HepG2 (cell line): Measurements from ENCODE around the gene AGAP3. TPM values are rescaled to one million over a fixed set of nuclear protein-coding genes. Genes with fewer than 3 reads are reported as not detected.

ENCODE experiments used
- ADNP ChIP-seq: sonication (generic); formaldehyde crosslinking; IDR thresholded peaks from 2 replicates; pipeline ENCODE4 v1.4.0; 2020; ENCODE audit warnings: missing genetic modification reagents
- AHR ChIP-seq: IDR thresholded peaks from 2 replicates; pipeline ENCODE4 v1.6.1; 2018; ENCODE audit warnings: missing genetic modification reagents, missing compliant biosample characterization
- ARHGAP35 ChIP-seq: sonication (generic); formaldehyde crosslinking; IDR thresholded peaks from 2 replicates; pipeline ENCODE4 v1.9.0; 2022; ENCODE audit warnings: mild to moderate bottlenecking, inconsistent platforms, moderate library complexity, missing genetic modification reagents, borderline replicate concordance
- BRD4 ChIP-seq: sonication (generic); formaldehyde crosslinking; IDR thresholded peaks from 2 replicates; pipeline ENCODE4 v1.4.0; 2020; ENCODE audit warnings: missing genetic modification reagents
- EEA1 ChIP-seq: sonication (generic); formaldehyde crosslinking; IDR thresholded peaks from 2 replicates; pipeline ENCODE4 v1.5.1; 2020; ENCODE audit warnings: mild to moderate bottlenecking, missing genetic modification reagents, borderline replicate concordance
- GPBP1L1 ChIP-seq: sonication (generic); formaldehyde crosslinking; IDR thresholded peaks from 2 replicates; pipeline ENCODE4 v1.5.0; 2020; ENCODE audit warnings: mild to moderate bottlenecking, missing genetic modification reagents
- GZF1 ChIP-seq: sonication (generic); formaldehyde crosslinking; IDR thresholded peaks from 2 replicates; pipeline ENCODE4 v1.5.1; 2020; ENCODE audit warnings: mild to moderate bottlenecking, missing genetic modification reagents
- HMG20B ChIP-seq: conservative IDR thresholded peaks from 2 replicates; pipeline ENCODE4 v1.6.1; 2016; ENCODE audit warnings: missing genetic modification reagents, missing compliant biosample characterization
- KAT7 ChIP-seq: IDR thresholded peaks from 2 replicates; pipeline ENCODE4 v1.6.1; 2018; ENCODE audit warnings: borderline replicate concordance, missing compliant biosample characterization
- MIXL1 ChIP-seq: IDR thresholded peaks from 2 replicates; pipeline ENCODE4 v1.6.1; 2016
- RELA ChIP-seq: sonication (generic); formaldehyde crosslinking; IDR thresholded peaks from 2 replicates; pipeline ENCODE4 v1.4.0; 2020; ENCODE audit warnings: missing genetic modification reagents
- RFX5 ChIP-seq: IDR thresholded peaks from 2 replicates; pipeline ENCODE4 v1.6.1; 2011; ENCODE audit warnings: low read depth, low read length, improper control_type of control experiment
- SATB2 ChIP-seq: sonication (generic); formaldehyde crosslinking; IDR thresholded peaks from 2 replicates; pipeline ENCODE4 v1.5.0; 2020; ENCODE audit warnings: missing genetic modification reagents
- SIX4 ChIP-seq: sonication (generic); formaldehyde crosslinking; IDR thresholded peaks from 2 replicates; pipeline ENCODE4 v1.4.0; 2020; ENCODE audit warnings: missing genetic modification reagents
- SNAPC2 ChIP-seq: sonication (generic); formaldehyde crosslinking; IDR thresholded peaks from 2 replicates; pipeline ENCODE4 v1.8.1; 2022; ENCODE audit warnings: mild to moderate bottlenecking, missing genetic modification reagents
- TEAD2 ChIP-seq: sonication (generic); formaldehyde crosslinking; IDR thresholded peaks from 2 replicates; pipeline ENCODE4 v1.9.0; 2021; ENCODE audit warnings: missing genetic modification reagents
- ZBTB20 ChIP-seq: sonication (generic); formaldehyde crosslinking; IDR thresholded peaks from 2 replicates; pipeline ENCODE4 v1.8.1; 2023; ENCODE audit warnings: missing genetic modification reagents, low read depth, mild to moderate bottlenecking, borderline replicate concordance
- ZNF280D ChIP-seq: sonication (generic); formaldehyde crosslinking; IDR thresholded peaks from 2 replicates; pipeline ENCODE4 v1.5.1; 2020; ENCODE audit warnings: mild to moderate bottlenecking, missing genetic modification reagents
- ZNF33A ChIP-seq: sonication (generic); formaldehyde crosslinking; IDR thresholded peaks from 2 replicates; pipeline ENCODE4 v1.5.1; 2020; ENCODE audit warnings: missing genetic modification reagents, mild to moderate bottlenecking, moderate library complexity, borderline replicate concordance
- ZNF446 ChIP-seq: sonication (generic); formaldehyde crosslinking; IDR thresholded peaks from 2 replicates; pipeline ENCODE4 v1.5.0; 2020; ENCODE audit warnings: mild to moderate bottlenecking, missing genetic modification reagents
- ZNF512B ChIP-seq: sonication (generic); formaldehyde crosslinking; IDR thresholded peaks from 2 replicates; pipeline ENCODE4 v1.5.1; 2020; ENCODE audit warnings: missing genetic modification reagents, mild to moderate bottlenecking, borderline replicate concordance
- ZNF577 ChIP-seq: sonication (generic); formaldehyde crosslinking; IDR thresholded peaks from 2 replicates; pipeline ENCODE4 v1.4.0; 2020; ENCODE audit warnings: mild to moderate bottlenecking, low read depth, missing genetic modification reagents, borderline replicate concordance
- ZNF784 ChIP-seq: sonication (generic); formaldehyde crosslinking; IDR thresholded peaks from 2 replicates; pipeline ENCODE4 v1.5.1; 2020; ENCODE audit warnings: missing genetic modification reagents, mild to moderate bottlenecking, borderline replicate concordance
- polyA plus RNA-seq, 8 experiments: library from polyadenylated mRNA; depleted of rRNA in 3 of 8; stranded (reverse) in 7 of 8; unstranded in 1 of 8; fragments of >200 nt; fragmentation: Illumina TruSeq in 4 of 8; extraction: Trizol in 4 of 8; gene quantifications; 2 replicates each; pipeline versions ENCODE4 v1.2.1 to v1.2.3, GENCODE V29; 2011 to 2016; ENCODE audit warnings: low read depth in 4 of 8, missing spikeins in 1 of 8, mixed read lengths in 1 of 8; ENCODE audit not compliant: insufficient read depth in 1 of 8
- total RNA-seq, 5 experiments: library from RNA; depleted of rRNA; stranded (reverse); fragments of >200 nt; fragmentation: Illumina TruSeq; extraction: Trizol; gene quantifications; 2 replicates each; pipeline ENCODE4 v1.2.3, GENCODE V29; 2016; ENCODE audit warnings: low read depth in 1 of 5

Gene AGAP3
- total and polyA plus RNA-seq, 2 of the 13 experiments (the other 11 are each of a cell fraction or from before 2014, with no cell fraction given) = 31.3 to 61.4 TPM

GRCh38 chr7:151087245-151088018, 1.2 kb downstream of the AGAP3 start (continued):
- no peak for TF ChIP-seq SNAPC2 (CRISPR knock-in tag)
- no peak for TF ChIP-seq GZF1 (CRISPR knock-in tag)
- TF ChIP-seq ZNF446 (CRISPR knock-in tag) = no peak
- no peak for TF ChIP-seq RFX5
- TF ChIP-seq RELA (CRISPR knock-in tag) = no peak
- TF ChIP-seq HMG20B (CRISPR knock-in tag) = no peak
- TF ChIP-seq BRD4 (CRISPR knock-in tag) = no peak
- peak; percentile 86 for TF ChIP-seq KAT7 (CRISPR knock-in tag)
- no peak for TF ChIP-seq ZNF512B (CRISPR knock-in tag)
- TF ChIP-seq ARHGAP35 = no peak; the same call in 1 of the 2 replicates
- peak; percentile 71; the same call in 1 of the 2 replicates for TF ChIP-seq ZNF577 (CRISPR knock-in tag)
- TF ChIP-seq TEAD2 (CRISPR knock-in tag) = no peak
- no peak for TF ChIP-seq EEA1 (CRISPR knock-in tag)
- no peak for TF ChIP-seq ZNF33A (CRISPR knock-in tag)
- 0 out of 2 replicates have a peak, but pooled peaks have one; percentile 19 for TF ChIP-seq ADNP (CRISPR knock-in tag)
- TF ChIP-seq ZNF280D (CRISPR knock-in tag) = no peak
- no peak for TF ChIP-seq ZNF784 (CRISPR knock-in tag)
- no peak for TF ChIP-seq AHR
- no peak for TF ChIP-seq SIX4 (CRISPR knock-in tag)
- no peak for TF ChIP-seq MIXL1 (CRISPR knock-in tag)
- no peak for TF ChIP-seq ZBTB20 (CRISPR knock-in tag)
- no peak for TF ChIP-seq GPBP1L1
- no peak for TF ChIP-seq SATB2
